NCI-H345 treated with DMSO at 0.1 percent for 48 hours (cell line): ENCODE measurements around the gene NPLOC4.
"Not testable (repeated sequence)": the region's sequence is repeated elsewhere in the genome, so short reads cannot be mapped to it uniquely, and the experiment has no call there.

Source experiments
- DNase-seq: peaks from one replicate; lab custom pipeline; 2025; ENCODE audit not compliant: unreplicated experiment; lab: John Stamatoyannopoulos, UW

The NPLOC4 gene

DNA sequence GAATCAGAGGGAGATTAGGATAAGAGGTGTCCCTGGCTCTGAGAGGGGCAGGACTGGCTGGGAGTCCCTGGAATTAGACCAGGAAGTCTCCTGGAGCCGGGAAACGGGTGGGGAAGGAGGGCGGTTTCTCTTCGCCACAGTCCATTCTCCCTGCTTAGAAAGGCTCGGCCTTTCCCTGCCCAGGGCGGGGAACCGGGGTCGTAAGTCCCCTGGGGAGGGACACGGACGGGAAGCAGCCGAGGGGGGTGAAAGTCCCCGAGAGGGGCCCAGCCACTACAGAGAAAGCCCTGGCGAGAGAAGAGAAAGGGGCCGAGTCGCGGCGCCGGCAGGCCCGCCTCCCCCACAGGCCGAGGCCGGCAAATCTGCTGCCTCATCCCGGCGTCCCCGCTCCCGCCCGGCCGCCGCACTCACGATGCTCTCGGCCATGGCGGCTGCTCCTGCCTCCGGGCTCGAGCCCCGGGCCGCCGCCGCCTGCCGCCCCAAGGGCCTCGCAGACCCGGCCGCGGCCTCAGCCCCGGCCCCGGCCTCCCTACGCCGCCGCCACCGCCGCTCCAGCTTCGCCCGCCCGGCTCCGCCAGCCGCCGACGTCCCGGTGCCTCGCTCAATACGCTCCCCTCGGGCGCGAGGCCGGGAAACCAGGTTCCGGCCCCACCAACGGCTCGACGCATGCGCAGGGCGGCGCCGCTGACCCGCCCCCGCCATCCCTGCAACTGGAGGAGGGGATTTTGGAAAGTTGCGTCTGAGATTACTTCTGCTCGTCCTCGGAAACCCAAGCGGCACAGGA, at the start of gene NPLOC4, which contains the start of gene TSPAN10:
NPLOC4 (minus strand) TSS at position 608 of the 784 bp plus-strand sequence; CDS start at position 426, 182 bp downstream.
TSPAN10 (plus strand) TSS at position 692 of the 784 bp plus-strand sequence. CDS start 5,217 bp downstream, outside the sequence.
- peak; percentile 89 for DNase-seq

DNA sequence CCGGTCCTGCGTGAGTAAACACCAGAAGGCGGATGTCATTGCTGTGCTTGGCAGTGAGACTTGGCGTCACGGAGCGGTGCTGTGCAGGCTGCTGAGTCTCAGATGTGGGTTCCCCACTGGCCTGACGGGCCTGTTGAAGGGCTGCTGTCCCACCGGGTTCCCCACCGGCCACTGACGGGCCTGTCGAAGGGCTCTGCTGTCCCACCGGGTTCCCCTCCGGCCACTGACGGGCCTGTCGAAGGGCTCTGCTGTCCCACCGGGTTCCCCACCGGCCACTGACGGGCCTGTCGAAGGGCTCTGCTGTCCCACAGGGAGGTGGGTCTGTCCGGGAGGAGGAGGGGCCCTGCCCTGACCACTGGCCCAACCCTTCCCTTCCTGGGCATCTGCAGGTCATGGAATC, 49.7 kb upstream of the NPLOC4 start:
- DNase-seq = no peak

DNA sequence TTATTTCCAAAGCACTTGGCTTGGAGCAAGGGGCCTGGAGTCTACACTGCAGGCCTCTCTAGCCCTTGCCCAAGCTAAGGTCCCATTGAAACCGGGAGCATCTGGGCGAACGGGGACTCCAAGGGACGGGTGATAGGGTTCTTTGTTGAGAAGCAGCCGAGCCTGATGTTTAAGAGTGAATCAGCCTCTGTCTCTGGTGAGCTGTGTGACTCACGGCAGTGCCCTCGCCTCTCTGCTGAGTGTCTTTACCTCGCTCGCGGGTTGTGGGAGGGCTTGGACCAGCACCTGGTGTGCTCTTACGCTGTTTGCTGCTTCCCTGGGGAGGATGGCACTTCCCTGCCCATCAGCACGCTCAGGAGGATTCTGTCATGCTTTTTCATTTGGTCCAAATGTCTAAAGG, 48.2 kb upstream of the NPLOC4 start:
- no peak for DNase-seq

DNA sequence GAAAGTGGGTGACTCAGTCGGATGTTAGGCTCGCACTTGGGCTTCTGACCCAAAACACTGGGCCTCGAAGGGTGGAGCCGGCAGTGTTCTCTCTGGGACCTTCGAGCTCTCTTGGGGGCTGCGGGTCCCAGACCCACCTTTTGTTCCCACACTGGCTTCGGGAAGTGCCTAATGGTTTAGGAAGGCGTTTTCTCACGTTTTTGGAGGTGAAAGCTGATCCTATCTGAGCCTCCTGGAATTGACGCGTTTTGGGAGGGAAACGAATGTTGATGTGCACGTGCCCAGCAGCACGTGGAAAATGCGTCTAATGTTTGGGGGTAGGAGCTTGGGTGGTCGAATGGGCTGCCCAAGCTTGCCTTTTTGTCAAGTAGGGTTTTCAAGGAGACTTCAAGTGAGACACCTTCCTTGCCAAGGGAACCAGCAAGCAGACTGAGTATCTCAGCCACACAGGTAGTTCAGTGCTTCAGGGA, 47.6 kb upstream of the NPLOC4 start:
- DNase-seq = no peak

DNA sequence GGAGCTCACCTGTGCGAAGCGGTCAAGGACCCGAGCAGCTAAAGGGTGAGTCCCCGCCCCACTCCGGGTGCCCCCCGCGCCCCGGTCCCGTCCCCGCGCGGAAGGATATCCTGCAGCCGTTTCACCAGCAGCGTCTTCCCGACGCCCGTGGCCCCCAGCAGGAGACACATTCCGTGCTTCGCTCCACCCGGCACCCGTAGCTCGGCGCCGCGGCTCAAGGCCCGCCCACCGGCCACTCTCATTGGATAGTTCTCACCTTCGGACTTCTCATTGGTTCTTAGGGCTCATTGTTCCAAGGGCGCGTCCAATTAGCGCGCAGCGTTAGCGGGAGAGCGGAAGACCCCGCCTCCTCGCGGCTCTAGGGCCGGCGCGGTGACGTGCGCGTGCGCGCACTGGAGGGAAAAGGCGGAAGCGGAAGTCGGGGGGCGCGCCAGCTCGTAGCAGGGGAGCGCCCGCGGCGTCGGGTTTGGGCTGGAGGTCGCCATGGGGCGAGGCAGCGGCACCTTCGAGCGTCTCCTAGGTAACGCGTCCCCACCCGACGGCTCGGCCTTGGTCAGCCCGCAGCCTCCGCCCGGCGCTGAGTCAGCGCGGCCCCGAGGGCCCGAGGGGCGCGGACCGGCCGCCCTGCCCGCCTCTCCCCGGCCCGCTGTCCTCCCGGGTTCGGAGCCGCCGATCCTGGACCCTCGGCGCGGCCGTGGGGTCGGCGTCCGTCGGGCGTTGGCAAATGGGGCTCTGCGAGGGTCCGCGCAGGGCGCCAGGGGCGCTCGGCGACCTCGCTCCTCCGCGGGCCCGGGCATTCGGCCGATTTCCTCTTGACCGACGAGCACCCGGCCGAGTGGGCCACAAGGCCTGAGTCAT, 46.9 kb upstream of the NPLOC4 start, which contains the start of the genes ARL16 and HGS:
ARL16 (minus strand) TSS at position 214 of the 858 bp plus-strand sequence; CDS start at position 170, 44 bp downstream.
HGS (plus strand) TSS at position 428 of the 858 bp plus-strand sequence; CDS start at position 484, 56 bp downstream.
- peak; percentile 99 for DNase-seq

DNA sequence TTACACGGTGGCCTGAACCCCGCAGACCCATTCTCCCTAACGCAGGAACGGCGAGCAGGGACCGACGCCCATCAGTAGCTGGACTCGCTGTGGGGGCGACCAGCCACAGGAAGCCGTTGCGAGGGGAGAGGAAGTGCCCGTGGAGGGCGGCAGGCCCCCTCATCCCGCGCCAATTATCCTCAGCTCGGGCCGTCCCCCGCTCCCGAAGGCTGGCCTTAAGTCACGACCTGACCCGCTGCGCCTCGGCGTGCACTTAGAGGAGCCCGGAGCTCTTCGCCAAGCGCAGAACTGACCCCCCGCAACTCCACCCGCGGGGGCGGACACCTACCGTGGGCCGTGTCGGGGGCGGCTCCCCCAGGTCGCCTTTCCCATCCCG, 46.3 kb upstream of the NPLOC4 start:
- no peak for DNase-seq

DNA sequence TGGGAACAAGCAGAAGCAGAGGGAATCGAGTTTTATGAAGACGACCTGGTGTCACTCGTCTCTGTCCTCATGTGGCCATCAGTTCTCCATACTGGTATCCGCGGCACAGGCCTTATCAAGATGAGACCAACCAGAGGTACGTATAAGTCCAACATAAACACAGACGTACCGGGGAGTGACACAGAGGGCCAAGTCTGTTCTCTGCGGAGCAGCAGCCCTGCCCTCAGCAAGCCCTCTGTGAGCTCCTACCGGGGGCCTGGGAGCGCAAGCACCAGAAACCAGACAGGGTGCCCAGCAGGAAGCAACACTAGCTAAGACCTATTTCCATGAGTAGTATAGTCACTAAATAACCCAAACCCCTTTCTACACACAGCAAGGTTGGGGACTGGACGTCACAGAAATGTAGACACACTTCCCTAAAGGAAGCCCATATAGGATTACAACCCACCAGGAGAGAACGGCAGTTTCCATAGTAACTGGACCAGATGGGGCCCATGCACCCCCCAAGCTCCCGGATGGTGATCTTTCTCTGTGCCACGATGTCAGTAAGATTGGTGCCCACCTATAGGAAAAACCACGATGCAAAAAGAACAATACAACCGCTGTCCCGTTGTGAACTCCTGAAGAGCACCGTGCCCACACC, 45.8 kb upstream of the NPLOC4 start:
- no peak for DNase-seq

DNA sequence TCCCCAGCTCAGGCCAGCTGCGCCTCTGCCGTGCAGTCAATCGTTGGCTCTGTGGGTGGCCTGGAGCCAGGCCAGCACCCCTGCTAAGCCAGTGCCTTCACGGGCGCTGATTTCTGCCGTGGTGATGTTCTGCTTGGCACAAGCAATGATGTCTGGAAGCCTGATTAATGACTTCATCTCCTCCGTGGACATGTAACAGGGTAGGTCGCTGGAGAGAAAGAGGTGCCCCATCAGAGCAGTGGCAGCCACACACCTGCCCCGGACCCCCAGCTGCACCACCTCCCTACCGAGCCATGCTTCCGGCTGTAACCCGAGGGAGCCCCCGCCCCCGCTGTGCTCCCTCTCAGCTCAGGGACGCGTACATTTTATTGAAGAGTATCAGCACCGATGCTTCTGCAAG, 44.8 kb upstream of the NPLOC4 start:
- DNase-seq = peak; percentile 92

DNA sequence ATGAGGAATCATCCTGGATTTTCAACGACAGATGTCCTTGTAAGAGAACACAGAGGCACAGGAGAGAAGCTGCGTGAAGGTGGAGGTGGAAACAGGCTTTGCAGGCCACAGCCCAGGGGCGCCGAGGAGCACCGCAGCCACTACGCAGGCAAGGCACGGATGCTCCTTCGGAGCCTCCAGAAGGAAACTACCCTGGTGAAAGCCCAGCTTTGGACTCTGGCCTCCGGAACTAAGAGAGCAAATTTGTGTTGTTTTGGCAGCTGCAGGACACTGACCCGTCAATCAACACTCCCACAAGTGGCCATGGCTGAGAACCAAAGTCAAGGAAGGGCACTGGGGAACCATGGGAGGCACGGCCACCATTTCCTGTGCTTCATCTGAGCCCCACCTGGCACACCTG, 43.2 kb upstream of the NPLOC4 start:
- no peak for DNase-seq

DNA sequence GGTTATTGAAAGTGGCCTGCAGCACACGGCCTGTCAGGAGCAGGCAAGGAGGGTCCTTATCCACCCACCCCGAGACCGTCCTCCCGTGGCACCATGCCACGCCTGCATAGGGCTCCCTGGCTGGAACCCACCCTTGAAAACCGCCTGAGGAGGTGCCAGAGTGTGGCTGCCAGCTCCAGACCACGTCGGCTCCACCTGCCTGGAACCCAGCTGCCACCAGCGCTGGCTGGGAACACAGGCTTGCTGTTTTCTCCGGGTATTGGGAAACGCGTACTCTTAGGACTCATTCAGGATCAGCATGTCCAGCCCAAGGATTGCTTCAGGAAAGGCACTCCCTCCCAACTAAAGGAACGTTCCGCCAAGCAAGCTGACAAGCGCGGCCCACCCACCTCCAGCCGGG, 40.0 kb upstream of the NPLOC4 start:
- DNase-seq = no peak

DNA sequence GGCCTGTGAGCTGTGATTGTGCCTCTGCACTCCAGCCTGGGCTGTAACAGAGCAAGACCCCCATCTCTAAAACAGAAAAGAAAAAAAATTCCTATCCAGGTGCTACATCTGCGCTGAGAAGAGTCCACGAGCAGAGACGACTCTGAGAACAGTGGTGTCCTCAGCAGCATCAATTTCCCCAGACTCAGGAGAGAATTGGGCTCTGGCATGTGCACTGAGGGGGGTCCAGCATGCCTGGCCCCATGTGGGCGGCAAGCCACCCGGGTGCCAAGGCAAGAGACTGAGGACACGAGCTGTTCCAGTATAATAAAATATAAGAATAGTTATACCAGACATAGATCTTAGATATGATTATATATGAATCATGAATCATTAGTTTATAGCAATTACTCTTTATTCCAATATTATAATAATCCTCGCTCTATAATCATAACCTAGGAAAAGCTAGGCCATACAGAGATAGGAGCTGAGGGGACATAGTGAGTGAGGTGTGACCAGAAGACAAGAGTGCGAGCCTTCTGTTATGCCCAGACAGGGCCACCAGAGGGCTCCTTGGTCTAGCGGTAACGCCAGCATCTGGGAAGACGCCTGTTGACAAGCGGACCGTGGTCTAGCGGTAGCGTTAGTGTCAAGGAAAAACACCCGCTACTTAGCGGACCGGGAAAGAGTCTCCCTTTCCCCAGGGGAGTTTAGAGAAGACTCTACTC, 38.8 kb upstream of the NPLOC4 start:
- DNase-seq = not testable (repeated sequence)

DNA sequence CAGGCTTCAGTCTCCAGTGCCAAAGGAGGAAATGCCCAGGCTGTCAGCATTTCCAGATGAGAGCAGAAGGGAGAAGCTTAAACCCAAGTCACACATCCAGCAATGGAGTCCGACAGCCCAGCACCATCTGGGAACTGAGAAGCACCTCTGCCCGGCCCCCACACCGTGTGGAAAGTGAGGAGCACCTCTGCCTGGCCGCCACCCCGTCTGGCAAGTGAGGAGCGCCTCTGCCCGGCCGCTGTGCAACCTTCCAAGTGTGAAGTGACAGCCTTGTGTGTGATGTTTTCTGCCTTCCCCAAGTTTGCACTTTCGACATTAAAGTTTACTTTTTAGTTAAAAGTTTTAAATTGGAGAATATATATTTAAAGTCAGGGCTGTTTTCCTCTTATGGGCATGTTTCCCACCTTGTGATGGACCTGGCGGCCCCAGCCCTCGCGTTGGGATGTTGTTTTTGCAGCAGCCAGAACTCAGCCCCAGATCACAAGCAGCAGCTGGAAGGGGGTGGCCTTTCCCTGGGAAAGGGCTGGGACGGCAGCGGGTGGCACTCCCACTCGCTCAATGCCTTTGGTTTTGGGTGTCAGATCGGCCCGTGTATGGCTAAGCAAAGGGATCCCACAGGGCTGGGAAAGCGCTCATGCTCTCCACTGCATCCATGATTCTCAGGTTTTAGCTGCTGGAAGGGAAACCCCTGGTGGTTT, 36.8 kb upstream of the NPLOC4 start:
- DNase-seq = no peak

DNA sequence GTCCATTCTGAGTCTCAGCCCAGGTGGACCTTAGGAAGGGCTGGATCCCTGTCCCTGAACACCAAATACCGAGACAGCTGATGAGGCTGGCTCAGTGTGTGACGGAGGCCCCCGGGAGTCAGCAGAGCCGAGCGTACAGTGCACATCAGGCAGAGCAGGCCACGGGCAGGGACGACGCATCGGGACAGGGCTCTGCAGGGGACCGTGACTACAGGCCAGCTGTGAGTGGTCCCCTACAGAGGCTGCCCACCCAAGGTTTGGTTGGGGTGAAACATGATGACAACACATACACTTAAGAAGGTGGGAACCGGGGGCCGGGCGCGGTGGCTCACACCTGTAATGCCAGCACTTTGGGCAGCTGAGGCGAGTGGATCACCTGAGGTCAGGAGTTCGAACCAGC, 36.0 kb upstream of the NPLOC4 start:
- DNase-seq = no peak

DNA sequence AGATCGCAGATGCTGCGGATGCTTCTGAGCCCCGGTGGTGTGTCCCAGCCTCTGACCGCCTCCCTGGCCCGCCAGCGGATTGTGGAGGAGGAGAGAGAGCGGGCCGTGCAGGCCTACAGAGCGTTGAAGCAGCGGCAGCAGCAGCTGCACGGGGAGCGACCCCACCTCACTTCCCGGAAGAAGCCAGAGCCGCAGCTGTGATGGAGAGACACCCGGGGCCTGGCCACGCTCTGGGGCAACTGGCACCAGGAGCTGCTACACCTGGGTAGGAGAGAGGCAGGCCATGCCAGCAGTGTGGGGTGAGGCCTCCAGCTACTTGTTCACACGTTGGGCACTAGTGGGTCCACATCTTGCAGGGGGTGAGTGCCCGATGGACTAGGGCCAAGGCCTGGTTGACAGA, 35.6 kb upstream of the NPLOC4 start:
- DNase-seq = no peak

DNA sequence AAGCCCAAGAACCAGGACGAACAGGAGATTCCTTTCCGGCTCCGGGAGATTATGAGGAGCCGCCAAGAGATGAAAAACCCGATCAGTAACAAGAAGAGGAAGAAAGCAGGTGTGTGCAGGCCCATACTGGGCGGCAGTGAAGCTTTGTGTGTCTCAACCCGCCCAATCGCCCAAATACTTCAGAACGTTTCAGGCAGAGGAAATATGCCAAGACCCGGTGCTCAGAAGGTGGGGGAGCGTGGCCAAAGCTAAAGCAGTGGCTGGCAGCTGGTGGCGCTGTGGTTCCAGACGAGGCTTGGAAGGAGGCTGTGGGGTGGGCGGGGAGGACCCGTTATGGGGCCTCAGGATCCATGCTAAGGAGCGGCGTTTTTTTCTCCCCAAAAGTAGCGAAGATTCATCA, 30.8 kb upstream of the NPLOC4 start:
- no peak for DNase-seq

DNA sequence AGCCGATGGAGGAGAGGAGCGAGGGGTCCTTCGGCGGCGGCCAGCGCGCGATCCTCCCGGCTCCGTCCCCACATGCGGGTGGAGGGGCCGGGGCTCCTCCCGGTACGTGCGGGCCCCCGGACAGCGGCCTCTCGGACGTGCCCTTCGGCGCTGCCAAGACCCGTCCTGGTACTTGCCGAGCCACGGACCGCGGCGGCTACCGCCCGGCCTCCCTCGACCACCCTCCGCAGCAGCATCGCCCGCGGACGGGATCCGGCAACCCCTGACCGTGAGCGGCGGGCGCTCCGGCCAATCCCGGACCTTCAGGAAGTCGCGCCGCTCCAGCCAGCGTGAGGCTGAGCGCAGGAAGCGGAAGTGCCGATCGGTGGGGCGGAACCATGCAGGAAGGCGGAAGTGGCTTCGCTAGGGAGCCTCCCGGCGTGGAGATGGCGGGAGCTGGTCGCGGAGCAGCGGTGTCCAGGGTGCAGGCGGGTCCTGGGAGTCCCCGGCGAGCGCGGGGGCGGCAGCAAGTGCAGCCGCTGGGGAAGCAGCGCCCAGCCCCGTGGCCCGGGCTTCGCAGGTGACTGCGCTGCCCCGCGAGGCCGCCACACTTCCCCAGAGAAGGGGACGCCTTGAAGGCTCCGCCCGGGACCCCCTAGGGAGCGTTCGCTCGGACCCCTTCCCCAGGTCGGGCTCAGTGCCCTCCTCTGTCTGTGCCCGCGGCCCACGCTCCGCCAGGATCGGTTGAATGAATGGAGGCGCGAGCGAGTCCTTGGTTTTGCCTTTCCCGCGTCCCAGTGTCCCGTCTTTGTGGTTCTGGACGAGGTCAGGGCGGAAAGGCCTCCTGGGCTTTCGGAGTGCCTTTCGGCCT, 29.7 kb upstream of the NPLOC4 start, which contains the start of the genes CCDC137 and OXLD1:
CCDC137 (plus strand) TSS at position 396 of the 850 bp plus-strand sequence; CDS start at position 426, 30 bp downstream.
OXLD1 (minus strand) TSS at position 264 of the 850 bp plus-strand sequence; CDS start at position 236, 28 bp downstream.
- DNase-seq = peak; percentile 95

DNA sequence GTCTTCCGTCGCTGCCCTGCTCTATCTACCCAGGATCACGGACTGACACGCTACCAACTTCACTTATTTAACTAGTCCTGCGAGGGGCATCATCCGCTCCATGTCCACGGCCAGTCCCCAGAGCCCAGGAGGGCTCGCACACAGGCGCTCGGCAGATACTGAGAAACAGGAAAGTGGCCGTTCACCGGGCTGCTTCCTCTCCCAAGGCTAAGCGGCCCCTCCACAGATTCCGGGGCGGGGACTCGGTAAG, 29.1 kb upstream of the NPLOC4 start:
- DNase-seq = no peak

DNA sequence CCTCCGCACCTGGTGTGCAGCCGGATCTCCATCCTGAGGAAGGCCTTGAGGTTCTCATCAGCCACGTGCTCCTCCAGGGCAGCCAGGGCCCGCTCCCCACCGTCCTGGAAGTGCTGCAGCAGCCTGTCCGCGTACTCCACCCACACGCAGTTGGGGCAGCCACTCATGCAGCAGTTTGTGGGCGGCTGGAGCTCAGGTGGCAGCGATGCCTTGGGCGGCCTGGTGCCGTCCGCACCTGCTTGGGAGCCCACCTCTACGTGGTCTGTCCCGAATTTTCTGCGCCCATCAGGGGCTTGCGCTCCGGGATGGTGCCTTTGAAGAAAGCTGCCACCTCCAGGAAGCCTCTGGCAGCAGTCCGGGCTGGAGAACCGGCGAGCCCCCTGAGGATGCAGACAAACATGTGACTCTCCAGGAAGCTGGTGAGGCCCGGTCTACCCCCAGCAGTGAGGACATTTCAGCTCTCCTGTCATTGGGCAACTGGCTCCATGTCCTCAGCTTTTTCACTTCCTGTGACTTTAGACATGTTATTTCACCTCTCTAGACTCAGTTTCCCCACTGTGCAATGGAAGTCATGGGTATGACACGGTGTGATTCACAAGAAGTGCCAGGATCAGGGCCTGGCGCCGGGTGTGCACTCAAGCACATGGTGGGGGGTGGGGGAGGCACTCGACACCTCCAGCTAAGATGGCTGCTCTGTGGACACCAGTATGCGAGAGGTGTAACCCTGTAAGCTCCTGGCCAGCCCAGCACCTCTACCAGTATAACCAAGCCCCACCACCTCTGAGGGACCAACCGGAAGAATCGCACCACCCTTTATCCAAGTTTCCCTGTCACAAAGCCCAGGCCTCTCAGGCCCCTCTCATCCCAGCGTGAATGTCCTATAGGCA, 28.5 kb upstream of the NPLOC4 start:
- DNase-seq = no peak
